Lower lobe of right lung (tissue), 2 donors: ENCODE results near the gene ALCAM. TPM values are rescaled to one million over a fixed set of nuclear protein-coding genes. Genes with fewer than 3 reads are reported as not detected.

ENCODE experiments used
- ATAC-seq, 2 donors: fragments of 200-7000 bp; cut with Tn5 transposase; one replicate each; pipeline ENCODE4 v1.9.1; 2020 to 2022; ENCODE audit warnings: mild to moderate bottlenecking in 2 of 2, moderate library complexity in 2 of 2
- DNase-seq: peaks from one replicate; pipeline ENCODE4 v3.0.0-alpha.2; 2020
- H3K27ac ChIP-seq: fragments of 200-600 bp; one replicate; pipeline ENCODE4 v1.8.0; 2022
- H3K27me3 ChIP-seq: fragments of 200-600 bp; one replicate; pipeline ENCODE4 v1.8.0; 2022; ENCODE audit warnings: low read depth
- H3K36me3 ChIP-seq: fragments of 200-600 bp; one replicate; pipeline ENCODE4 v1.8.0; 2022; ENCODE audit warnings: mild to moderate bottlenecking
- H3K4me1 ChIP-seq: fragments of 200-600 bp; one replicate; pipeline ENCODE4 v1.8.0; 2022
- H3K4me3 ChIP-seq: fragments of 200-600 bp; one replicate; pipeline ENCODE4 v1.8.0; 2022; ENCODE audit warnings: mild to moderate bottlenecking
- H3K9me3 ChIP-seq: fragments of 200-600 bp; one replicate; pipeline ENCODE4 v1.8.0; 2022
- intact Hi-C: fragments of 100-400 bp; cut with DNase I; formaldehyde crosslinking; loops from one replicate; pipeline ENCODE4 v1.11.0; 2022
- total RNA-seq: library from RNA; stranded (reverse); fragmentation: NEBNext Ultra II Directional; extraction: Animal tissue kit (Norgen Biotek cat#: 25700); gene quantifications from one replicate; pipeline ENCODE4 v1.2.1, GENCODE V29; 2021
- TF ChIP-seq, protein P1 (sequence below): fragments of 200-600 bp; IDR thresholded peaks from one replicate; pipeline ENCODE4 v1.8.0; 2022; ENCODE audit warnings: antibody characterized with exemption, mild to moderate bottlenecking
- donor health status: DM: no; HTN: yes; CAD: no; lungs with severe emphysema.

The ALCAM gene
- total RNA-seq, 1 donor from 2014 or later, result 174 TPM

DNA sequence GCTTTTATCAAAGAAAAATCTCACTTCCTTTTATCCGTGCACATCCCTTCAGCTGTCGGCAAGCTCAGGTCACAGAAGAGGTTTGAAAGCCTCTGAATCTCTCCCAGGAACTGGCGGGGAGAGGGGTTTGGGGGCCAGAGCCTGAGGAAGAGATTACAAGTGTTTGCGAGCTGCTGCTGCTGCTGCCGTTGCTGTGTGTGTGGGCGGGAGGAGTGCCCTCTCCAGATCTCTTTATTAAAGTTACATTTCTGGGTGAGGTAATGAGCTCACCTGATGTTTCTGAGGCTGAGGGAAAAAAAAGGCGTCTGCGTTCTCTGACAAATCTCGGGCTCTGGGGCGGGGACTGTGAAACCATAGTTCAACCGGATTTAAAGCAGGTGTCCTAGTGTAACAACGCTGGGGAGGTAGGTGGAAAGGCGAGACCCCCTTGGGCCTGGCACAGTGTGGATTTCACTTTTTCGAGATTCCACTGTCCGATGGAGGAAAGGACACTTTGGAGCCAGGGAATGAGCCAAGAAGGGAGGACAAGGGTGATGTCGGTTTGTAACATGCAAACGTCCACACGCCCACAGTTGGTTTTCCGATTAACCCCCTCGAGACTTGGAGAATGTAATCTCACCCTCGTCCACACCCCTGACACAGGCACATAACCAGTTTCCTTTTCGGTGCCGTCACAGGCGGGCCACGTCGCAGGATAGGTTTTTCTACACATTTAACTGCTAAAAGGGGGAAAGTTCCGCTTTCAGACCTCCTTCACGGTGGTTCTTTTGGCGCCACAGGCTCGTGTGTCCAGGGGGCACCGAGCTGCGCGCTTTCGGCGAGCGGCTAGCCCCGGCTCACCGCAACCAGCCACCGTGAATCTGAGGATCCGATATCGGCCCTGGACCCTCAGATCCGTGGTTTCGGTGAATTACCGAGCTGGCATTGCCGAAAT lies 2.1 kb downstream of the ALCAM start:
- H3K9me3 ChIP-seq, result no peaks in the 10 kb centered on the region
- H3K4me1 ChIP-seq, result peaks cover 24% of the 10 kb centered on the region
- H3K27me3 ChIP-seq, result no peaks in the 10 kb centered on the region
- TF ChIP-seq, protein P1, sequence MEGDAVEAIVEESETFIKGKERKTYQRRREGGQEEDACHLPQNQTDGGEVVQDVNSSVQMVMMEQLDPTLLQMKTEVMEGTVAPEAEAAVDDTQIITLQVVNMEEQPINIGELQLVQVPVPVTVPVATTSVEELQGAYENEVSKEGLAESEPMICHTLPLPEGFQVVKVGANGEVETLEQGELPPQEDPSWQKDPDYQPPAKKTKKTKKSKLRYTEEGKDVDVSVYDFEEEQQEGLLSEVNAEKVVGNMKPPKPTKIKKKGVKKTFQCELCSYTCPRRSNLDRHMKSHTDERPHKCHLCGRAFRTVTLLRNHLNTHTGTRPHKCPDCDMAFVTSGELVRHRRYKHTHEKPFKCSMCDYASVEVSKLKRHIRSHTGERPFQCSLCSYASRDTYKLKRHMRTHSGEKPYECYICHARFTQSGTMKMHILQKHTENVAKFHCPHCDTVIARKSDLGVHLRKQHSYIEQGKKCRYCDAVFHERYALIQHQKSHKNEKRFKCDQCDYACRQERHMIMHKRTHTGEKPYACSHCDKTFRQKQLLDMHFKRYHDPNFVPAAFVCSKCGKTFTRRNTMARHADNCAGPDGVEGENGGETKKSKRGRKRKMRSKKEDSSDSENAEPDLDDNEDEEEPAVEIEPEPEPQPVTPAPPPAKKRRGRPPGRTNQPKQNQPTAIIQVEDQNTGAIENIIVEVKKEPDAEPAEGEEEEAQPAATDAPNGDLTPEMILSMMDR, result no peak
- H3K36me3 ChIP-seq, result no peaks in the 10 kb centered on the region
- intact Hi-C loops, result no loop called here
- peak overlapping the region; percentile 69 for H3K4me3 ChIP-seq
- DNase-seq (peak; percentile 84), ATAC-seq (peak; percentile 66 to 68)
- peak overlapping the region; percentile 90 for H3K27ac ChIP-seq

DNA sequence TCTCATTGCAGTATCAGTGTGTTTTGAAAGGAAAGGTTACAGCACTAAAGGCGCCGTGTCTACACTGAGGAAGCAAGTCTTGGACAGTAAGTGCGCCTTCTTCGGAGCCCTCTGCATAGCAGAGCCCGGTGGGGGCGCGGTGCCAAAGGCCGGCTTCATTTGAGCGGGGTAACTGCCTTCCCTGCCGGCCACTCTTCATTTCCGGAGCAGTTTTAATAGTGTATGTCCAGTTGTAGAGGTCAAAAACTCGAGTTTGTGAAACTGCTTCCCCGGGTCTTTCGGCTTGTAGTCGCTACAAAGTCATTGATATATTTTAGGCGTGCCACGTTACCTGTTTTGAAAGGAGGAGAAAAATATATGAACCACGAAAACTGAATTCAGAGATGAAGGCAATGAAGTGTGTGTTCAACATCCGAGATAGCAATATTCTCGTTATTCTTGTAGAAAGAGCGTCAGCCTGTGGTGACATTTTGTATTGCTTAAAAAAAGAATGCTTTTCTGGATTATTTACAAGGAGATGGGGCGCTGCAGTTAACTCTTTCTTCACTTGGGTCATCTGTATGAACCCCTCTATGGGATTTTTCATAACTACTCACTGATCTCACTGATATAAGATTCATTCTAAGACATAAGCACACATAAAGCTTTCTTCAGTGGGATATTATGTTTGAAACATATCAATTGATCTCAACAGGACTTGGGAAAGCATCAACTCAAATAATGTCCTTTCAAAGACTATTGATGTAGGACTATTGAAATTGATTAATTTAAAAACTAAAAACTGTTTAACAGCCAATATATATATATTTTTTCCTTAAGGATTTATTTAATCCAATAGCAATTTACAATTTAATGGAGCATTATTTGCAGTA lies 3.0 kb downstream of the ALCAM start:
- Histone ChIP-seq H3K36me3 (no peaks in the 10 kb centered on the region), H3K4me3 (peak overlapping the region; percentile 69), H3K9me3 (no peaks in the 10 kb centered on the region), H3K27ac (peak overlapping the region; percentile 90), H3K27me3 (no peaks in the 10 kb centered on the region), H3K4me1 (peaks cover 24% of the 10 kb centered on the region)
- peak; percentile 26 to 28 for ATAC-seq
- intact Hi-C loops, result no loop called here
- peak; percentile 82 for DNase-seq
- TF ChIP-seq, protein P1, result peak; percentile 51

DNA sequence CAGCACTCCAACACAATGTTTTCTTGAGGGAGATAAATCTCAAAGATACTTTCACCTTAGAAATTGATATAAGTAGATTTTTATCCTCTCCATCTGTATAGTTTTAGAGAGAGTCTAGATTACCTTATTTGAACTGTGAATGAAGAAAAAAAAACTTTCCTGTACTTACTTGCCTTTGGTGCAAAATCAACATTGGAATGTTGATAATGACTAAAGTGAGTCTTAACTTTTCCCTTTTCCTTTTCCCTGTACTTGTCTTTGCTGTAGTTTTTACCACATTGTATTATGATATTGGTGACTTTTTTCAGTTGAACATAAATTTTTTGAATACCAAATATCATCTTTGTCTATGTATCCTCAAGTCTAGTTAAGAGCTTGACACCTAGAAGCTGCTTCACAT lies 6.7 kb downstream of the ALCAM start:
- Histone ChIP-seq H3K9me3 (no peaks in the 10 kb centered on the region), H3K4me1 (peaks cover 17% of the 10 kb centered on the region), H3K27ac (no peak overlapping the region), H3K4me3 (no peak overlapping the region), H3K36me3 (no peaks in the 10 kb centered on the region), H3K27me3 (no peaks in the 10 kb centered on the region)
- DNase-seq (no peak), ATAC-seq (no peak)
- TF ChIP-seq, protein P1, result no peak
- intact Hi-C loops, result no loop called here

DNA sequence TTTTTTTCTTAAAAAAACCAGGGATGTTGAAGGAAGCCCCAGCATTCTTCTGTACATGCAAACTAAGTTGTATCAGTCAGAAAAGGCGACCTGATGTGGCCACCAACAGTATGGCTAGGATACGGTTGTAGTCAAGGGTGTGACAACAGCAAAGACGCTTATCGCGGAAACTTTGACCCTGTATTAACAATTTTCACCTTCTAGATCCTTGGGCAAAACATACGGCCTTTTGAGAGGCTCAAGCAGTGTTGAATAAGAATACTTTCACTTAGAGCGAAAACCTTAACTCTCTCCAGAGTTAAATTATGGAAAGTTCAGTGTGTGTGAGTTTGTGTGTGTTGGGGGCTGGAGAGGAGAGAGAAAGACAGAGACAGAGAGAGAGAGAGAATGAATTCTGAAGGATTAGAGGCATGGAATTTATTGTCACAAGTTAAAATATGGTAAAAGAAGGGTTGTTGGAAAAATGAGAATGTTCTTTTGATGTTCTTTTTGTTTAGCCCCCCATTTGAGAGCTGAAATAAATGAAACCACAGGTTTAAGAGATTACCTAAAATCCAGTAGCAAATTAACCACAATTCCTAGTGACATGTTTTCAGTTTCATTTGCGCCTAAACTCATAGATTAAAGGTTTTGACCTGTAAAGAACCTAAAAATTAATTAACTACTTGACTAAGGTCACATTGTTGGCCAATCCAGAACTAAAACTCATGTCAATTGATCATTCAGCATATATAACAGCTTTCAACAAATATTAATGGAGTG lies 9.2 kb downstream of the ALCAM start:
- TF ChIP-seq, protein P1, result no peak
- Histone ChIP-seq H3K27me3 (no peaks in the 10 kb centered on the region), H3K9me3 (no peaks in the 10 kb centered on the region), H3K36me3 (no peaks in the 10 kb centered on the region), H3K27ac (no peak overlapping the region), H3K4me3 (no peak overlapping the region), H3K4me1 (peaks cover 9% of the 10 kb centered on the region)
- intact Hi-C loops, result no loop called here
- ATAC-seq, result no peak
- DNase-seq, result no peak

DNA sequence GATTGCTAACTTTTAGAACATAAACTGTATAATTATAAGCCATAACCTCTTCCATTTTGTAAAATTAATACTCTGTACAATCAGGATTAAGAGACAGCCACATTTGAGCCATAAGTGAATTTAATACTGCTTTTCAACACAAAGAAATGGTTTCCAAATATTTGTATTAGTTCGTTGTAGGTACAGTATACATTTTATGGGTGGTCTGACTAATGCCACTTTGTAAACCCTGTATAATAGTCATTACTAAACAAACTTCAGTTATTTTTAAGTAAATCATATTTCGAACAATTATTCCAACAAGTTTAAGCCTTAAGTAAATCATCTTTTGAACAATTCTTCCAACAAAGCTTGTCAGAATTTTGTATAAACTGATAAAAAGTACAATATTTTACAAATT lies 11.0 kb downstream of the ALCAM start:
- Histone ChIP-seq H3K36me3 (no peaks in the 10 kb centered on the region), H3K9me3 (no peaks in the 10 kb centered on the region), H3K27ac (no peak overlapping the region), H3K4me1 (no peaks in the 10 kb centered on the region), H3K27me3 (no peaks in the 10 kb centered on the region), H3K4me3 (no peak overlapping the region)
- ATAC-seq (no peak), DNase-seq (no peak)
- intact Hi-C loops, result no loop called here
- TF ChIP-seq, protein P1, result no peak
